ENCODE measurements around the gene AKR1C1.
"Not testable (repeated sequence)": the region's sequence is repeated elsewhere in the genome, so short reads cannot be mapped to it uniquely, and the experiment has no call there.

AKR1C1 gene

DNA sequence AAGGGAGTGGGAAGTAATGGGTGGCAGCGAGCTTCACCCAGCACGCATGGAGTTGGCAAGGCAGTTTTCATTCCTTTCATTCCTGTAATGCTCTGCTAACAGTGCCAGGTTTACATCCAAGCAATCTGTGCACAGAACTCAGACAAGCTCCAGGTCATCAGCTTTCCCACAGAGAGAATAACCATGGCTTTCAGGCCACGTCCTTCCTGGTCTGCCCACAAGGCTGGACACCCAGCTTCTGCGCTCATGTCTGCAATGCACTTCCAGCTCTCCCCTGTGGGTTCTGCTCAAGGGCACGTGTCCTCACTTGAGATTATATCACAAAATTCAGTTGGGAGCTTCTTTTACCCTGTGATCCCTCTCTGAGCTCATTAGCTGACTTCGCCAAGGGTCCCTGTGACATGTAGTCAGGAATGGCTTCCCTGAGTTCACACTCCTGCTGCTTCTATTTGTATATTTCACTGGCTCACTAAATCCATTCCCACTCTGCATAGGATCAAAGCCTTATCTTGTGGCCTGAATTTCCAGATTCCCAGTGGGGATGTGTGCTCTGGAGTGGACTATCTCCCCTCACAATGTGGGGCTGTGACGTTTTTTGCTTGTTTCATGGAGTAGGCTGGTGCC, 21.9 kb downstream of the AKR1C1 start:
- DNase-seq = no peak

DNA sequence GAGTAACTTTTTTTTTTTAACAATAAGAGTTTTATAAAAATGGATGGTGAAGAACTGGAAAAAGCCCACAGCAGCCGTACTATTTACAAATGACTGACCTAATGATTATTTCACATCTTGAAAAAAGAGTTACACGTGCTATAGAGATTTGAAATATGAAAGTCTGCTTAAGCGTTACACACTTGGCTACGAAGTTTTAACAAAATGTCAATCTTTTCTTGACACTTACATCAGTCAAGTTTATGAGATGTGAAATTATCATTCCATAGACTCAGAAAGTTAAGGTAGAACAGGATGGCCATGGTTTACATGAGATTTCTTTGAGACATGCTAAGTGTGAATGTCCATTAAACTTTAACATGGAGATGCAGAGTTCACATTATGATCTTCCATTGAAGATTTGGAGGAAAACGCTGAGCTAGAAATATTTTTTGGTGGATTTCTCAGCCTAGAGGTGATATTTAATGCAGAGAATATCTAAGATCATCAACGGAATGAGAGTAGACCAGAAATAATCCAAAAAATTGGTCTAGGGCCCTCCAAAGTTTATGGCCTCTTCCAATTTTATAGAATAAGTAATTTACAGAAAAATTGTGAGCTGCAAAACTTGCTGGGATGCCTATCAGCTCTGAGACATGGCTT, 24.9 kb downstream of the AKR1C1 start:
- DNase-seq = not testable (repeated sequence)

DNA sequence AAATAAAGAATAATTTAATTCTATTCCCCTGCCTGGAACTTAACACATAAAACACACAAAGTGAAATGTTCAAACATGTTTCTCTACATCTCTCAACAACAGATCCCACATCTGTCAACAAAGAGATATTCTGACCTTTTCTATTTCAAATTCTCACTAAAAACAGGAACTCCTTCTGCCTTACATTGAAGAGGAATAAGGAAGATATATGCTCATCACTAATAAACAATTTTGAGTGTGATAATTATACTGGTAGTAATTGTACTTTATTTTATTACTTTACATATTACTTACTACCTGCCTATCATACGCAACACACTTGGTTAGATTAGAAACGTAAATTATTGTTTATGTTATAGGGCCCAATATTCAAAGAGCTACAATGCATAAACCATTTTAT, 27.0 kb downstream of the AKR1C1 start:
- no peak for DNase-seq

DNA sequence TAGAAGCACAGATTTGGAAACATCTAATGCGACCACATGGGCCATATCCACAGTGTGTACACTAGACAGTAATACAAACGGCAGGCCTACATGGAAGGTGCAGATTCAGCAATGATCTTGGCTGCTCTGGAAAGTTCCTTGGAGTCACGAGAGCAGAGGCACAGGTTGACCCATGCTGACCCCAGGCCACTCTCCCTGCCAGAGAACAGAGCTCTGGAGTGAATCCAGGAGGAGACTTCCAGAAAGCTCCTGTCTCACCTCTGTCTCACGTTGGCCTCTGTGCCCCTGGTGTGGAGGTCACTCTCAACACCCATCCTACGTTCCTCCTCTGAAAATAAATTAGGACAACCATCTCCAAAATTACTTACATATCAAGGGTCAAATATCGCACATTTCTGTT, 28.2 kb downstream of the AKR1C1 start:
- DNase-seq = not testable (repeated sequence)

DNA sequence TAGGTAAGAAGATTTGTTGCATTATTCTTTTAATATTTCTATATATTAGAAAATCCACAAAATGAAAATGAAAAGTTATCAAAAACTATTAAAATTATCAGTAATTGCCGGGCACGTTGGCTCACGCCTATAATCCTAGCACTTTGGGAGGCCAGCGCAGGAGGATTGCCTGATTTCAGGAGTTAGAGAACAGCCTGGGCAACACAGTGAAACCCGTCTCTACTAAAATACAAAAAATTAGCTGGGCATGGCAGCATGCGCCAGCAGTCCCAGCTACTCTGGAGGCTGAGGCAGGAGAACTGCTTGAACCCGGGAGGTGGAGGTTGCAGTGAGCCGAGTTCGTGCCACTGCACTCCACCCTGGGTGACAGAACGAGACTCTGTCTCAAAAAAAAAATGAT, 29.3 kb downstream of the AKR1C1 start:
- DNase-seq = not testable (repeated sequence)

DNA sequence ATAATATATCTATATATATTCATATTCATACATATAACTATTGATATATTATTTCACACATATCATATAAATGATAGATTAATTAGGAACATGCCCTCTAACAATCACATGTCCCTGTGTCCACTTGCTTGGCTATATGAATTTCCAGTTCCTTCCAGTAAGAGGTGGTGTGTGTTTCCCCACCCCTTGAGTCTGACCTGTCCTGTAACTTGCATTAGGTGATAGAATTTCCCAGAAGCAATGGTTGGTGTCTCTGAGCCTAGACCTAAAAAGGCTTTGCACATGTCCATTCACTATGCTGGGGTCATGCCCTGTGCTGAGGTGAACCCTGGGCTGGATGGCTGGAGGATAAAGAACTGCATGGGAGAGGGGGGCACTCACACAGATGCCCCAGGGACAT, 31.0 kb downstream of the AKR1C1 start:
- DNase-seq = not testable (repeated sequence)

DNA sequence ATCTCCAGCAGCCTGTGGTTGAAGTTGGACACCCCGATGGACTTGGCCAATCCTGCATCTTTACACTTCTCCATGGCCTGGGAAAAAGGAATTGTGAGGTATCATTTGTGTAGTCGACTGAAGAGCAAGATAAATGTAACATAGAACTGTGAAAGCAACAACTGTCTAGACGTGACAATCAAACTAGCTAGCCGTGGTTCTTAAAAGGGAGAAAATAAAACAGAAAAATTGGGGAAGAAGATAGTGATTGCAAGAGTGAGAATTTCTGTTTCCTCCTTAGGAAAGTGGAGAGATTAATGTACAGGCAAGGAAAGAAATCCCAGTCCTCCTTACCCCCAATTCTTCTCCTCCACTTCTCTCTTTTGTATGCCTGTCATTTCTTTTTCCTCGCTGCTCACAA, 35.5 kb downstream of the AKR1C1 start:
- DNase-seq = no peak

DNA sequence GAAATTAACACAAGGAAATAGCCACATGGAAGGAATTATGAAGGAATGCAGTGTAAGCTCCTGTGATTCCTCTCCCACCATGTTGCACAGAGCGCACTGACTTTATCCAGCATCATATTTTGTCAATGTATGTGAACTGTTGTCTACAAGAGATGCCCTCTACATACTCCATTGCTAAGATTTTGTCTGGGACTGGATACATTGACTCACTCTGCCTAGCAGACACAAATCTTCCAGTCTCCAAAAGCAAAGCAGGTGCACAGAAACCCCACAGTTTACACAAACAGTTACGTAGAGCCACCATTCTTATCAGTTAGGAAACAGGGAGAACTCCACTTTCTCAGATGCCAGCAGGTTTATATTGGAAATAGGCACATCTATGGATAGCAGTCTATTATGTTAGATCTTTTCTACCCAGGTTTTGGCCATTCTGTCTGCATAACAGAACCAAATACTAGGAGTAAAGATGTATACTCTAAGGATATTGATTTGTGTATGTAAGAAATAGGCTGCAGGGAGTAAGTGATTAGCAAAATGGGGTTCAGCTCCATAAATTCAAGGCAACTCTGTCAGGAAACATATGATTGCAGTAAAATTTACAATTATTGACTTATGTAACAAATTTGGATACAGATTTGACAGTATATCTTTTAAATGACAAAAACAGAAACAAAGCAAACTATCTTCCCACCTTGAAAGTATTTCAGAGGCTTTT, 39.0 kb downstream of the AKR1C1 start:
- no peak for DNase-seq

DNA sequence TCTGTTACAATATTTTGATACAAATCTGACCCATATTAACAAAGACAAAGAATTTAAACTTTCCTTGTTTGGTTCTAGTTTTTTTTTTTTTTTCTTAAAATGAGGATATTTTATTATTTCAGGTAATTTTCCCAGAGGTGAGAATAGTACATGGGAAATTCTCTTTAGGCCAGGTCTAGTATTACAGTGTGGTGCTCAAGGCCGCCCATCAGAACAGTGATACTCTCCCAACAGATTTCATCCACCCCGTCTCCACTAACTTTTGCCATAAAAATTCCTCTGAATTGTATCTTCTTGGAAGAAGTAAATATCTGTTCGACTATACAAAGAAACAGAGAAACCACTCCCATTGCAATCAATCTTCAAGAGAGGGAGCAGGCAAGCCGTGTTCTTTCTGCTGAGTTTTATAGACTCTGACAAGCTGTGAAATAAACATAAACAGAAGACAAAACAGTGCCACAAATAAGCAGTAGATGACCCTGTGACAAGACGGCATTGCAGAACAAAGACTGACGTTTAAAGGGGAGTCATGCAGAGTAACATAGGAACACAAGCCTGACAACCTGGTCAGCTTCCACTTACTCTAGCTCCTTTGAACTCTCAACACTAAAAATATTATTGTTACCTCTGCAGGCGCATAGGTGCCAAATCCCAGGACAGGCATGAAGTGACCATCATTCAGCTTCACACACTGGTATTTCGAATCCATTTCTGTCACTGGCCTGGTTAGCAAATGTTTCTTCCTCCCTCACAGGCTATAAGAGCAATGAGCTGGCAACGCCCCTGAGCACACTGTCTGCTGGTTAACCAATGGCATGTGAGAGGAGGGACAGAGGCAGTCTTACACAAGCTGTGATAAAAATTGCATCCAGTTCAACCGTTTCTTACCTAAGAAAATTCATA, 40.2 kb downstream of the AKR1C1 start, which contains the start of gene AKR1C2:
Gene AKR1C2, minus strand, starts transcription at position 731 of the 903 bp plus-strand sequence. Its CDS starts 22 bp downstream, at position 709.
- not testable (repeated sequence) for DNase-seq

DNA sequence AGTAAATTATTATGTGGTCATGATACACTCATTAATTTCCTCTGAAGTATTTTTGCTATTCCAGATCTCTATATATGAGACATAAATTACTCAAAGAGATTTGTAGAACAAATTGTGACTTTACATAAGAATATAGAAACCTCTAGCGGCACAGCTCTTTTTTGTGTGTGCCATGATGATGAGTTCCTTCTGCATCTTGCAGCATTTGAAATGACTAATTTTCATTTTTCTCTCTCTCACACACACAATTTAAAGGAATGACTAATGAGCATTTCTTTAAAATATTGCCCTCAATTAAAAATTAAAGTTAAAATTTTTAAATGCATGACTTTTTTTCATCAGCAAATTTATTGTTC, 40.8 kb downstream of the AKR1C1 start:
- DNase-seq = not testable (repeated sequence)

DNA sequence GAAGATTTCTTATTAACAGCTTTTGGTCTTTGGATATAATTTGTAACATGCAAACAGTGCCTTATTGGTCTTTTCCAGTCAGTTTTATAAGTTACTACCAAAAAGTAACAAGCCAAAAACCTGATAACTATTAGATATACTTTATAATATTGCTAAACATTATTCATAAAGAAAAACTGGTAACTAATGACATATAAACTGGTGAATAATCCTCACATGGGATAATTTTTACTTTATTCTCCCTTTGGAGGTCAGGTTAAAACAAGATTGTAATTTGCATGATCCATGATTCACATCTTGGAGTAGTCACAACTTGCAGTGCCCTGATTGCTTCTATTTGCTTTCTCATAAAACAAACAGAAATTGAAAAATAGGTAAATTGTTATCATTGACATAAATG, 41.3 kb downstream of the AKR1C1 start:
- not testable (repeated sequence) for DNase-seq

DNA sequence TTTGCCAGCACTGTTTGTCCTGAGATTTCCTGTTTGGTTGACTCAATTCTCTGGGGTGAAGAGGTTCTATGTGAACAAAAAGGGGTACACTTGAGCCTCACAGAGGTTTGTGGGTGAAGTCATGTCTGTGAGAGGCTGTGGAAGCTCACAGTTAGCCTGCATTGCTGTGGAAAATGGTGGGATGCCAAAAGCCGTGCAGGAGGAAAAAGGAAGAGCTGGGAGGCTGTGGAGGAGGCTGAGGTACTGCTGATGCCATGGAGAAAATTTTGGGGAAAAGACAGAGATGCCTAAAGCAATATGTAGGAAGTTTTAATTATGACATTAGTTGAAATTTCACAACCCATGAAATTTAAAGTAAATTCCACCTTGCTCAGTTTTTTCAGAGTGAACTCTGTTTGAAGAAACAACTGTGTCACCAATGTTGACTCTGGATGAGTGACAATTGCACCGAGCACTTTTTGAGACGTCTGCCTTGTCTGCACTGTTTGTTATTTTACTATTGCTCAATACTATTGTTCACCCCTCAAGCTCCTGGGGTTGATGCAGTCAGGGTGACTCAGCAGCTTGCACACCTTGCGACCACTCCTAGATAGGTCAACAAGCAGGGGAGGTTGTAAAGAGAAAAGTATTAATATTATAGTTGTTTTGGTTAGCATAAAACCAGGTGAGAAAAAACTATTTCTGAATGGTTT, 45.8 kb downstream of the AKR1C1 start:
- not testable (repeated sequence) for DNase-seq

DNA sequence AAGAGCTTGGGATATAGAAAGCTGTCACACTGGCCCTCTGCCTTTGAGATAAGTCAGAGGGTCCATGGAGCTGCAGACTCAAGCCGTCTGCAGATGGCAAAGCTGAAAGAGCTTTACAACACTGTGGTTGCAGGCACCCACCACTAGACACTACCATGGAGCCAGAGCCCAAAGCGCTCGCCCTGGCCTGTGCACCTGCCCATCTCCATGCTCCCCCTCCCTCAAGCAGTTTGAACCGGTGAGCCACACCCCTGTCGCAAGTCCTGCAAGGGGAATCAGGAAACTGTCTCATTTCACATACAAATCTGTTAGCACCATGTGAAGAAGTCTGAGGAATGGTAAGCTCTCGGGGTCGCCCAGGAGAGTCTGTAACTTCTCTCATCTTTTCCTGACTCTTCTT, 46.8 kb downstream of the AKR1C1 start:
- DNase-seq = not testable (repeated sequence)

DNA sequence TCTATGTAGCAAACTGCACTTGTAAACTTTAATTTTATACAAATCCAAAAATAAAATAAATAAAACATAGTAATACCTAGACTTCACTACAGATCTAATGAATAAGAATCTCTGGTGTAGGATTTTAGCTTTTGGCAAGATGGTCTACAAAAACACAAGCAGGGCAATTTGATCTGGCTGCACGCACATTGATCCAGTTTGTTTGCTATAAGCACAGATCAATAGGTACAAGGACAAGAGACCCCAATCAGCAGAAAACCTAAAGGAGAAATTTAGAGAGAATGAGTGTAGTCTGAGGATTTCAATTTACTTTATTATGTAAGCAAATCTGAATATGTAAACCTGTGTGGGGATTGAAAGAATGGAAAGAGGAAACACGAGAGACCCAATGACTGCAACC, 48.2 kb downstream of the AKR1C1 start:
- DNase-seq = not testable (repeated sequence)

DNA sequence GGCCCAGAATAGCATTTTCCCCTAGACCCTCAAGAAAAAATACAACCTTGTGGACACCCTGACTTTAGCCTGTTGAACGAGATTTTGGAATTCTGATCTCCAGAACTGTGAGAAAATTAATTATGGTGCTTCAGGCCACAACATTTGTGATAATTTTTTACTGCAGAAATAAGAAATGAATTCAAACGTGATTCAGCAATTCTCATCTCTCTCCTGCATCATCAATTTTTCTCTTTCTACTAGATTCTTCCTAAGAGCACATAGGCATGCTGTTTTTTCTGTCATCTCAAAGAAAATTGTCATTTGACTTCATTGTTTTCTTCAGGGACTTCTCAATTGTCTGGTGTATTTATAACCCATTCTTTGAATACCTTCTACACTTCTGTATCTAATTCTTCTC, 49.4 kb downstream of the AKR1C1 start:
- no peak for DNase-seq

DNA sequence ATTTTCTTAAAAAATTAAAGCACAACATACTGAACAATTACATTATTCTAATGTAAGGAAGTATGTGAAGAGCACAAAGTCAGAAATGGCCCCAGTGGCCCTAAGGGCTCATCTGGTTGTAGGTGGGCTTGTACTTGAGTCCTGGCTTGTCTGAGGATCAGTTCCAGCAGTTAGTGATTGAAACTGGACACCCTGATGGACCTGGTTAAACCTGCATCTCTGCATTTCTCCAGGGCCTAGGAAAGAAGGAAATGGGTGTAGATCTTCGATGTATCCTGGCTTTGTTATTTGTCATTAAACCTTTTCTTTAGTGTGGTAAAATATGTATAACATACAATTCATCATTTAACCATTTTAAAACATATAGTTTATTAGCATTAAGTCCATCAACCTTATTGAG, 50.2 kb downstream of the AKR1C1 start:
- DNase-seq = no peak

DNA sequence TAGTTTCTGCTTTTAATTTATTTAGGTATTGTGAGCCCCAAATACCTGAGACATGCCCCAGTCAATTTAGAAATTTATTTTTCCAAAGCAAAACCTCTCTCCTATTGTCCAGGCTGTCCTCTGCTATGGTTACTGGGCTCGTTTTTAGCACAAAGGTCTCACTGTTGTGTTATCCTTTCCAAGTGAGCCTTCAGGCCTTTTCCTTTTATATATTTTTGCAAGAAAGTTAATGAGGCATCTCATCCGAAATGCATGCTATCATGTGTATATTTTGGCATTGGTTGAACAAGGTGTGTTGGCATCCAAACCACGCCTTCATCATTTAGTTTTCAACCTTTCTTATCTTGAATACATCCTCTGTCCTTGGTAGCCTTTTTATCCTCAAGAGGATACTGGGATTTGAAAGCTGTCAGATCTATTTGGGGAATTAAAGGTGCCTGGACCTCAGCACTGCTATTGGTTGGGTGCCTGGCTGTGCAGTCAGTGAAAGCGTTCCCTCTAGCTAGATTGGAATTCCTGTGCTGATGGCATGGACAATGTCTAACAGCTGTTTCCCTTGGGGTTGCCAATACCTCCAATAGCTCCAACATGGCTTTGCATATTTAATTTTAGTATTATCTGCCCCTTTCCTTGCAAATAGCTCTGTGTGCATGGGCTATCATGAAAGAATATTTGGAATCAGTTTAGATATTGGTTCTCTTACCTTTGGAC, 51.1 kb downstream of the AKR1C1 start:
- DNase-seq = not testable (repeated sequence)

DNA sequence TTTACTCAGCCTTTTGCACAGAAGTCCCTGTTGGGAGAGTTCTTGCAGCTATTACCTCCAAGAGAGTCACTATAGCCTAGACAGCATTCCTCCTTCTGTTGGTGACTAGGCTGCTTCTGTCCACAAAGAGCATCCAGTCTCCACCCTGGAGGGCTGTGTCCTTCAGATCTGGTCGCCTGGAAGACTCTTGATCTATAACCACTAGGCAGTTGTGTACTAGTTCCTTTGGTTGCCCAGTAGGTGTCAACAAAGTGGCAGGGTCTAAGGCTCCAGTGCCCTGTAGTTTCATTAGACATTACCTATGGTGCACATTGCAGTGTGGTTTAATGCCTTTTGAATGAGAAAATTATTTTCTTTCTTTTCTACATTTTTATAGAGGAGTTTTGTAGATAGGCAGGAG, 51.7 kb downstream of the AKR1C1 start:
- no peak for DNase-seq

DNA sequence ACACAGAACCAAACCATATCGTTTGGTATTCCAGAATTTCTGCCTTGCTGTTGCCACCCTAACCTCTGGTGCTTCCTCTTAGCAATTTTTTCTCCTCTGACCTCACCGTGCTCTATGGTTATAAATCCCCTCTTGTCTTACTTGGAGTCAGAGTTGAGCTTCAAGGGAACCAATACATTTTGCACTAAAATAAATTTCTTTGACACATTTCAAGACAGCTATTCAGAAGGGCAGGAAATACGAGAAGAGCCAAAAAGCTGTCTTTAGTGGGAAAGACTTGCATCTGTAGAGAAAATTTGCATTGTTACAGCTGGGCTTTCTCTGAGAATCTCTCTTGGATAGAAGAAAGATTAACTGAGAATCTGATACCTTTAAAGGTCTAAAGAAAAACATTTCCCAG, 54.9 kb downstream of the AKR1C1 start:
- no peak for DNase-seq

DNA sequence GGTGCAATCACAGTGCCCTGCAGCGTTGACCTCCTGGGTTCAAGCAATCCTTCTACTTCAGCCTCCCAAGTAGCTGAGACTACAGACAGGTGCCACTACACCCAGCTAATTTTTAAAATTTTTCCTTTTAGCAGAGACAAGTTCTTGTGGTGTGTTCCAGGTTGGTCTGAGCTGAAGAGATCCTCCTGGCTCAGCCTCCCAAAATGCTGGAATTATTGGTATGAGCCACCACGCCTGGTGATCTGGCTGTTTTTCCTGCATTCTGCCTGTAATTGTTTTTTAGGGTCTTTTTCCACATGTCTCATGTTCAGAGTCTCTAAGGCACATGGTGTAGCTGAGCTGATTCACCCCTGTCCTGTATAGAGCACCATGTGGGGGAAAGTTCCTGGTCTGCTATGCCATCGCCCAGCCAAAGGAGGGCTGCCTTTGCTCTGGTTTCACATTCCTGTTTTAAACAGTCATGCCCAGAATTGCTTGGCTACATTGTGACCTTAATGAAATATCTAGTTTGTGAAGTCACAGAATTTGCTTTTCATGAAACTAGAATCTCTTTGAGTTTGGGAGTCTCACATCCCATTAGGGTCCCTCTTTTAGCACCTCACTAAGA, 55.6 kb downstream of the AKR1C1 start:
- not testable (repeated sequence) for DNase-seq

Measured in activated gamma-delta T cell treated with Interleukin-2 at 50 U/mL for 16 hours (primary cell).